Measurements from ENCODE around the gene RNU4-1. TPM values are rescaled to one million over a fixed set of nuclear protein-coding genes. Genes with fewer than 3 reads are reported as not detected.
A peak's percentile ranks its signal among the peaks of the same experiment; 100 is the strongest.

RNU4-1 gene
- total RNA-seq, 2 donors from 2014 or later = under 0.01 TPM

DNA sequence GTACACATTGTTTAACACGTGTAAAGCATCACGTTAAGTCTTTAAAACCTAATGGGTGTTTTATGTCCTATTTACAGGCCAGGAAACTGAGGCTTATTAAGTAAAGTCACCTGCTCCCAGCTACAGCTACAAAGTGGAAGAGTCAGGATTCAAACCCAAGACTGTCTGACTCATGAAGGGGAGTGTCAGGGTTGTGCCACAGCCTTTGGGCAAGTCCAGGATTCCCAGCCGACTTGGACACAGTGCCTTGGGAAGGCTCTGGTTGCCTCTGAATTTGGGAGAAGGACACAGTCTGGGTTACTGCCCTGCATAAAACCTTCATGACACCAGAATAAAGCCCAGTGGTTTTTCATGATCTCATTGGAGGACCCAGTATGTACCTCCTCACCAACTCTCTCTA lies 8.7 kb downstream of the RNU4-1 start:
- ATAC-seq (no peak), DNase-seq (no peak)
- no peaks in the 10 kb centered on the region for H3K9me3 ChIP-seq
- H3K36me3 ChIP-seq (replicated peaks in 1 of 2; ENCODE audit: insufficient read depth in 1 of 2, low read depth in 2 of 2) = no peaks in the 10 kb centered on the region
- H3K4me3 ChIP-seq = no peak overlapping the region
- no peaks in the 10 kb centered on the region for H3K27me3 ChIP-seq
- TF ChIP-seq POLR2A (IDR thresholded peaks at IDR 0.05) = no peak
- TF ChIP-seq, protein P1, sequence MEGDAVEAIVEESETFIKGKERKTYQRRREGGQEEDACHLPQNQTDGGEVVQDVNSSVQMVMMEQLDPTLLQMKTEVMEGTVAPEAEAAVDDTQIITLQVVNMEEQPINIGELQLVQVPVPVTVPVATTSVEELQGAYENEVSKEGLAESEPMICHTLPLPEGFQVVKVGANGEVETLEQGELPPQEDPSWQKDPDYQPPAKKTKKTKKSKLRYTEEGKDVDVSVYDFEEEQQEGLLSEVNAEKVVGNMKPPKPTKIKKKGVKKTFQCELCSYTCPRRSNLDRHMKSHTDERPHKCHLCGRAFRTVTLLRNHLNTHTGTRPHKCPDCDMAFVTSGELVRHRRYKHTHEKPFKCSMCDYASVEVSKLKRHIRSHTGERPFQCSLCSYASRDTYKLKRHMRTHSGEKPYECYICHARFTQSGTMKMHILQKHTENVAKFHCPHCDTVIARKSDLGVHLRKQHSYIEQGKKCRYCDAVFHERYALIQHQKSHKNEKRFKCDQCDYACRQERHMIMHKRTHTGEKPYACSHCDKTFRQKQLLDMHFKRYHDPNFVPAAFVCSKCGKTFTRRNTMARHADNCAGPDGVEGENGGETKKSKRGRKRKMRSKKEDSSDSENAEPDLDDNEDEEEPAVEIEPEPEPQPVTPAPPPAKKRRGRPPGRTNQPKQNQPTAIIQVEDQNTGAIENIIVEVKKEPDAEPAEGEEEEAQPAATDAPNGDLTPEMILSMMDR (IDR thresholded peaks at IDR 0.05) = no peak
- no peak overlapping the region for H3K27ac ChIP-seq
- WGBS, 2 donors = 72 to 77% methylated on average over 3 of the region's 3 CpGs
- H3K4me1 ChIP-seq = no peaks in the 10 kb centered on the region
- intact Hi-C loops (cut with DNase I) = no loop called here

DNA sequence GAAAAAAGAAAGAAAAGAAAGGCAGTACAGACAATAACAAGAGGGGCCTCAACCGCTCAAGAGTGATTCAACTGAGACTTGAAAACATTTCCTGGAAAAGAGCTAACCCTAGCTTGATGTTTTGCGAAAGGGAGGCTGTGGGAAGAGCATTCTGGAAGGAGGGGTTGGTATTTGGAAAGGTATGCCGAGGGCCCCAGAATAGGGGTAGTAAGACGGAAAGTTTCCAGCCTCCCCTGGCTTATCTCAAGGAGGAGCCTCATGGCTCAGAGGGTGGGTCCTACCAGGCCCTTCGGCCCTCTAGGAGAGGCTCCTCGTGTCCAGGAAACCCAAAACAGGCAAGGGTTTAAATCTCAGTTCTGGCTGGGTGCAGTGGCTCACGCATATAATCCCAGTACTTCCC lies 9.7 kb downstream of the RNU4-1 start:
- no peak overlapping the region for H3K4me3 ChIP-seq
- H3K36me3 ChIP-seq (replicated peaks in 1 of 2; ENCODE audit: insufficient read depth in 1 of 2, low read depth in 2 of 2) = no peaks in the 10 kb centered on the region
- 82 to 86% methylated on average over 7 of the region's 7 CpGs for WGBS, 2 donors
- no peak overlapping the region for H3K27ac ChIP-seq
- DNase-seq = no peak
- no peak for ATAC-seq
- no peaks in the 10 kb centered on the region for H3K9me3 ChIP-seq
- H3K4me1 ChIP-seq = no peaks in the 10 kb centered on the region
- intact Hi-C loops (cut with DNase I) = no loop called here
- no peak for TF ChIP-seq POLR2A (IDR thresholded peaks at IDR 0.05)
- TF ChIP-seq, protein P1 (IDR thresholded peaks at IDR 0.05) = no peak
- no peaks in the 10 kb centered on the region for H3K27me3 ChIP-seq

DNA sequence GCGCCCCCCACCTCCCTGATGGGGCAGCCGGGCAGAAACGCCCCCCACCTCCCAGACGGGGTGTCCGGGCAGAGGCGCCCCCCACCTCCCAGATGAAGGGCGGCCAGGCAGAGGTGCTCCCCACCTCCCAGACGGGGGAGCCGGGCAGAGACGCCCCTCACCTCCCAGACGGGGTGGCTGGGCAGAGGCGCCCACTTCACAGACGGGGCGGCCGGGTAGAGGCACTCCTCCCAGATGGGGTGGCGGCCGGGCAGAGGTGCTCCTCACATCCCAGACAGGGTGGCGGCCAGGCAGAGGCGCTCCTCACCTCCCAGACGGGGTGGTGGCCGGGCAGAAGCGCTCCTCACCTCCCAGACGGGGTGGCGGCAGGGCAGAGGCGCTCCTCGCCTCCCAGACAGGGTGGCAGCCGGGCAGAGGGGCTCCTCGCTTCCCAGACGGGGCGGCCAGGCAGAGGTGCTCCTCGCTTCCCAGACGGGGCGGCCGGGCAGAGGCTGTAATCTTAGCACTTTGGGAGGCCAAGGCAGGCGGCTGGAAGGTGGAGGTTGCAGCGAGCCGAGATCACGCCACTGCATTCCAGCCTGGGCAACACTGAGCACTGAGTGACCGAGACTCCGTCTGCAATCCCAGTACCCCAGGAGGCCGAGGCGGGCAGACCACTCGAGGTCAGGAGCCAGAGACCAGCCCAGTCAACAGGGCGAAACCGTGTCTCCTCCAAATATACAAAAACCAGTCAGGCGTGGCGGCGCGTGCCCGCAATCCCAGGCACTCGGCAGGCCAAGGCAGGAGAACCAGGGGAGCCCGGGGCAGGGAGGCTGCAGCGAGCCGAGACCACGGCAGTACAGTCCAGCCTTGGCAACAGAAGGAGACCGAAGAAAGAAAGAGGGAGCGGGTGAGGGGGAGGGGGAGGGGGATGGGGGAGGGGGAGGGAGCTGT lies 14.6 kb downstream of the RNU4-1 start:
- no peaks in the 10 kb centered on the region for H3K9me3 ChIP-seq
- no peak for DNase-seq
- ATAC-seq = no peak
- H3K4me1 ChIP-seq = no peaks in the 10 kb centered on the region
- H3K4me3 ChIP-seq = no peak overlapping the region
- intact Hi-C loops (cut with DNase I) = no loop called here
- no peak for TF ChIP-seq POLR2A (IDR thresholded peaks at IDR 0.05)
- TF ChIP-seq, protein P1 (IDR thresholded peaks at IDR 0.05) = no peak
- no peaks in the 10 kb centered on the region for H3K27me3 ChIP-seq
- no peak overlapping the region for H3K27ac ChIP-seq
- no peaks in the 10 kb centered on the region for H3K36me3 ChIP-seq (replicated peaks in 1 of 2; ENCODE audit: insufficient read depth in 1 of 2, low read depth in 2 of 2)
- 94 to 97% methylated on average over 18 to 52 of the region's 57 CpGs for WGBS, 2 donors

DNA sequence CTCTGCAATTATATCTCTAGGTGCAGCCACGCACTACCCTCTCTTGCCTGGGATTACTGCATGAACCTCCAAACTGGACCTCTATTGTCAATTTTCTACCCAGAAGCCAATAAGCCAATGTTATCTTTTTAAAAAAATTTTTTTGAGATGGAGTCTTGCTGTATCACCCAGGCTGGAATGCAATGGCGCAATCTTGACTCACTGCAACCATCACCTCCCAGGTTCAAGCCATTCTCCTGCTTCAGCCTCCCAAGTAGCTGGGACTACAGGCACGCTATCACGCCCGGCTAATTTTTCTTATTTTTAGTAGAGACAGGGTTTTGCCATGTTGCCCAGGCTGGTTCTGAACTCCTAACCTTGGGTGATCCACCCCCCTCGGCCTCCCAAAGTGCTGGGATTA lies 16.3 kb downstream of the RNU4-1 start:
- Histone ChIP-seq H3K4me1 (no peaks in the 10 kb centered on the region), H3K27ac (no peak overlapping the region), H3K9me3 (no peaks in the 10 kb centered on the region), H3K4me3 (no peak overlapping the region), H3K36me3 (replicated peaks in 1 of 2; ENCODE audit: insufficient read depth in 1 of 2, low read depth in 2 of 2) (no peaks in the 10 kb centered on the region), H3K27me3 (no peaks in the 10 kb centered on the region)
- TF ChIP-seq, protein P1 (IDR thresholded peaks at IDR 0.05) = no peak
- intact Hi-C loops (cut with DNase I) = no loop called here
- no peak for ATAC-seq
- WGBS, 2 donors = 93 to 94% methylated on average over 6 of the region's 6 CpGs
- DNase-seq = no peak

DNA sequence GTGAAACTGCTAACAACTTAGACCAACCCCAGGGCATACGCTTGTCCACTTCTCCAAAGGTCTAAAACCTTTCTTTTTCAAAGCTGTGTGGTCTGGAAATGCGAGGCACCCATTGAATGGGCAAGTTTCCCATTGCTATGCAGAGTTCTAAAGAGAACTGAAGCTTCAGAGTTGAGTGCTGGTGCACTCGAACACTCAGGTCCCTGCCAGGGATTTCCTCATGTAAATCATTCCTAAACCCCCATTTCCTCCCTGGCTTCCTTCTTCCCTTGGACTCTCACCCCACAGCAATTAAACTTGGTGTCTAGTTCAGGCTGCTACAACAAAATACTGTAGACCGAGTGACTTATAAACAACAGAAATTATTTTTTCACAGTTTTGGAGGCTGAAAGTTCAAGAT lies 25.3 kb downstream of the RNU4-1 start:
- ATAC-seq = no peak
- no peak for DNase-seq
- Histone ChIP-seq H3K9me3 (no peaks in the 10 kb centered on the region), H3K27me3 (no peaks in the 10 kb centered on the region), H3K4me3 (no peak overlapping the region), H3K27ac (peak overlapping the region in 1 of 4 donors; percentile 2), H3K4me1 (peaks cover 24% of the 10 kb centered on the region), H3K36me3 (replicated peaks in 1 of 2; ENCODE audit: insufficient read depth in 1 of 2, low read depth in 2 of 2) (no peaks in the 10 kb centered on the region)
- TF ChIP-seq, protein P1 (IDR thresholded peaks at IDR 0.05) = no peak
- no peak for TF ChIP-seq POLR2A (IDR thresholded peaks at IDR 0.05)
- intact Hi-C loops (cut with DNase I) = loop anchor here (5.0 kb wide), 1 partner anchor 40 kb away; no protein-coding TSS in a partner anchor
- 48 to 56% methylated on average over 4 of the region's 4 CpGs for WGBS, 2 donors

All from body of pancreas (tissue), 4 donors.